ENCODE results near the gene IFT81.
"Not testable (repeated sequence)": the region's sequence is repeated elsewhere in the genome, so short reads cannot be mapped to it uniquely, and the experiment has no call there.

- TF ChIP-seq CTCF (conservative IDR thresholded peaks at IDR 0.05; ENCODE audit: low read depth, low read length); EZH2 (IDR thresholded peaks at IDR 0.05; ENCODE audit: borderline replicate concordance, low read depth, low read length, poor library complexity, severe bottlenecking): not testable (repeated sequence)
These were observed 104.2 kb downstream of the IFT81 start for GRCh38 chr12:110228348-110228747.
